AG04449 (cell line): ENCODE measurements around the gene HIRA.

ENCODE experiments used
- CTCF ChIA-PET: fragments of 350-600 bp; formaldehyde crosslinking; extraction: SDS; loops from one replicate; lab custom pipeline; 2021; ENCODE audit warnings: antibody characterized with exemption; lab: Yijun Ruan, JAX
- POLR2A ChIA-PET: fragments of 400-600, 350-600 bp; formaldehyde crosslinking; extraction: SDS; loops from one replicate; lab custom pipeline; 2020; ENCODE audit warnings: antibody characterized with exemption, inconsistent platforms; lab: Yijun Ruan, JAX
- DNase-seq: peaks from one replicate; pipeline ENCODE4 v3.0.0-alpha.2; 2010; ENCODE audit warnings: low read depth, low spot score
- H3K4me3 ChIP-seq: 2 replicates; pipeline ENCODE4 v1.5.1; 2011; ENCODE audit warnings: low read depth, mild to moderate bottlenecking, control low read depth, low read length
- TF ChIP-seq, protein P1 (sequence below): IDR thresholded peaks from one replicate; pipeline ENCODE4 v1.5.1; 2011; ENCODE audit warnings: mild to moderate bottlenecking, moderate library complexity, low read length, control low read depth, inconsistent platforms; ENCODE audit not compliant: insufficient read depth; ENCODE audit errors: missing control alignments

Gene HIRA

DNA sequence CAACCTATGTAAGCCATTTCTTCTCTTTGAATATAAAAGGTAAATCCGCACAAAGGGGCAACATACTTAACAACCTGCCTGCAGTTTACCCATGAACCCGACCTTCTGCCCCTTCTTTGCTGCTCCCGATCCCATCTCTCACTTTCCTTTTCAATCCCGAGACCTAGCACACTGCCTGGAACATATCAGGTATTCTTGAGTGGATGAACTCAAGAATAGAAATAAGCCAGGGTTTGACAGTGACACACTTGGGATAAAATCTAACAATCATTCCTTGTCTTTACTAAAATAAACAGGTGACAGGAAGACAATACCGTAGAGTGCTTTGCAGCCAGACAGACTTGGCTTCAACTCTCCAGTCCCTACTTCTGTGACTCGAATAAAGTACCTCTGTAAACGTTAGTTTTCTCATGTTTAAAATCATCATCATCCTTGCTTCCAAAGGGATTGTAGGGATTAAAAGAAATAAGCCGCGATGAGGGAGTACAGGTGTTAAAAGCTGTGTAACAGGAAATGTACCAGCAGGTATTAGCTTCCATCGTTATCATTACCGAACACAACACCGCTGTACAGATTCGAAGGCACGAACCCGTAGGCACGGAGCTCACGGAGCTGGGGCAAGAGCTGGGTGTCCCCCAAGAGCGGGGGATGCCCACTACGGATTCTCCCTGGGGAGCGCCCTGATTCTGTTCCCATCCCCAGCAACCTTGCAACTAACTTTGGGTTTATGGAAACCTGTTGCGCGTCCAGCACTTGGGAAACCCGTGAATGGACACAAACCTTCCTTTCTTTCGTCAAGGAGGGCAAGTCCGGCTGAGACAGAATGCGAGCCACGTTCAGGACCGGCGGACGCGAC, 46.7 kb upstream of the HIRA start:
- CTCF ChIA-PET: interaction anchor here (0.7 to 3.2 kb wide), 9 partner anchors 13 to 337 kb away, joined by 3 to 19 read pairs (median 3); no protein-coding TSS in a partner anchor
- TF ChIP-seq, protein P1, sequence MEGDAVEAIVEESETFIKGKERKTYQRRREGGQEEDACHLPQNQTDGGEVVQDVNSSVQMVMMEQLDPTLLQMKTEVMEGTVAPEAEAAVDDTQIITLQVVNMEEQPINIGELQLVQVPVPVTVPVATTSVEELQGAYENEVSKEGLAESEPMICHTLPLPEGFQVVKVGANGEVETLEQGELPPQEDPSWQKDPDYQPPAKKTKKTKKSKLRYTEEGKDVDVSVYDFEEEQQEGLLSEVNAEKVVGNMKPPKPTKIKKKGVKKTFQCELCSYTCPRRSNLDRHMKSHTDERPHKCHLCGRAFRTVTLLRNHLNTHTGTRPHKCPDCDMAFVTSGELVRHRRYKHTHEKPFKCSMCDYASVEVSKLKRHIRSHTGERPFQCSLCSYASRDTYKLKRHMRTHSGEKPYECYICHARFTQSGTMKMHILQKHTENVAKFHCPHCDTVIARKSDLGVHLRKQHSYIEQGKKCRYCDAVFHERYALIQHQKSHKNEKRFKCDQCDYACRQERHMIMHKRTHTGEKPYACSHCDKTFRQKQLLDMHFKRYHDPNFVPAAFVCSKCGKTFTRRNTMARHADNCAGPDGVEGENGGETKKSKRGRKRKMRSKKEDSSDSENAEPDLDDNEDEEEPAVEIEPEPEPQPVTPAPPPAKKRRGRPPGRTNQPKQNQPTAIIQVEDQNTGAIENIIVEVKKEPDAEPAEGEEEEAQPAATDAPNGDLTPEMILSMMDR: no peak
- no peak for DNase-seq
- POLR2A ChIA-PET: no interaction called here
- peak overlapping the region; percentile 95 for H3K4me3 ChIP-seq

DNA sequence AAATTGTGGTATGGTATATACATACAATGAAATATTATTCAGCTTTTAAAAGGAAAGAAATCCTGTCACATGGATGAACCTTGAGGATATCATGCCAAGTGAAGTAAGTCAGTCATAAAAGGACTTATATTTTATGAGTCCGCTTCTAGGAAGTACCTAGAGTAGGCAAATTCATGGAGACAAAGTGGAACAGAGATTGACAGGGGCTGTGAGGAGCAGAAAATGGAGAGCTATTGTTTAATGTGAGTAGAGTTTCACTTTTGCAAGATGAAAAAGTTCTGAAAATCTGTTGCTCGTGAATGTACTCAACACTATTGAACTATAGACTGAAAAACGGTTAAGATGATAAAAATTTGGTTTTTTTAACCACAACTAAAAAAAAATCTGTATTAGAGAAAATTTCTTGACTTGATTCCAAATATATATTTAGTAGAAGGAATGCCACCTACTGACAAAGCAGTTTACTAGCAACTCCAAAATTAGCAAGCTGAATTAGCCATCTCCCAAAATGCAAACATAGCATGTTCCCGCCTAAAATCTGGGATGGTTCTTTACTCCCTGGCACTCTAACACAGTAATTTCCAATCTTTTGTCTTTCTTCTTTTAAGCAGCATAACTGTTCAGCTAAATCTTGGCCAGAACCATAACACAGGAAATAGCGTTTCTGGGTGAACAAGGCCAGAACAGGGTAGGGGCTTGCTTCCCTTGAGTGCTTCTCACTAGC, 46.0 kb upstream of the HIRA start:
- peak overlapping the region; percentile 95 for H3K4me3 ChIP-seq
- ChIA-PET CTCF (interaction anchor here (0.7 to 3.2 kb wide), 11 partner anchors 9 to 523 kb away, joined by 3 to 19 read pairs (median 3); no protein-coding TSS in a partner anchor), POLR2A (no interaction called here)
- no peak for DNase-seq
- TF ChIP-seq, protein P1: no peak

GRCh38 chr22:19476023-19476422, 44.5 kb upstream of the HIRA start:
- POLR2A ChIA-PET: no interaction called here
- TF ChIP-seq, protein P1: no peak
- CTCF ChIA-PET: interaction anchor here (1.5 to 2.1 kb wide), 3 partner anchors 11 to 176 kb away, joined by 8 to 10 read pairs (median 10); no protein-coding TSS in a partner anchor
- H3K4me3 ChIP-seq: no peak overlapping the region
- DNase-seq: no peak

DNA sequence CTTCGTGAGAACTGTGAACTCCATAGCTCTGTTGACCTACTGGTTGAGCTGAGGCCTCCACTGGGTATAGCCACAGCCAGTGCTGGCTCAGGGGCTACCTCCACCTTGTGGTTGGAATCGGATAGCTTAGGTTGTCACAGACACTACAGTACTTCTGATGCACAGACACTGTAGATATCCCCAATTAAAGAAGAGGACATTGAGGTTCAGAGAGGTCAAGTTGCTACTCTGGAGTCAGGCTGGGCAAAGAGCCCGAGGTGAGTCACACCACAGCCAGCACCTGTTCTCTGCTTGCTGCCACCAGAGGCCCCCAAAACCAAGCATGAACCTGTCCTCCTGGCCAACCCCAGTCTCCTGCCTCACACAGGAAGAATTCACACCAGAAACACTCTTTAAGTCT, 42.0 kb upstream of the HIRA start:
- ChIA-PET CTCF (interaction anchor here (0.9 to 2.8 kb wide), 6 partner anchors 9 to 329 kb away, joined by 3 to 17 read pairs (median 4); partner anchors contain the start of gene ESS2), POLR2A (interaction anchor here (1.5 kb wide), 1 partner anchor 10 kb away, joined by 3 read pairs; no protein-coding TSS in a partner anchor)
- no peak for DNase-seq
- TF ChIP-seq, protein P1: no peak
- H3K4me3 ChIP-seq: no peak overlapping the region

- TF ChIP-seq, protein P1: no peak
- ChIA-PET POLR2A (interaction anchor here (1.5 kb wide), 1 partner anchor 9 kb away, joined by 3 read pairs; no protein-coding TSS in a partner anchor), CTCF (interaction anchor here (0.8 to 2.8 kb wide), 2 partner anchors 8 to 173 kb away, joined by 6 to 17 read pairs; no protein-coding TSS in a partner anchor)
- H3K4me3 ChIP-seq: no peak overlapping the region
- no peak for DNase-seq
Observed at GRCh38 chr22:19472233-19472632, 40.7 kb upstream of the HIRA start.
